ENCODE measurements around the gene CCSER1.

DNA sequence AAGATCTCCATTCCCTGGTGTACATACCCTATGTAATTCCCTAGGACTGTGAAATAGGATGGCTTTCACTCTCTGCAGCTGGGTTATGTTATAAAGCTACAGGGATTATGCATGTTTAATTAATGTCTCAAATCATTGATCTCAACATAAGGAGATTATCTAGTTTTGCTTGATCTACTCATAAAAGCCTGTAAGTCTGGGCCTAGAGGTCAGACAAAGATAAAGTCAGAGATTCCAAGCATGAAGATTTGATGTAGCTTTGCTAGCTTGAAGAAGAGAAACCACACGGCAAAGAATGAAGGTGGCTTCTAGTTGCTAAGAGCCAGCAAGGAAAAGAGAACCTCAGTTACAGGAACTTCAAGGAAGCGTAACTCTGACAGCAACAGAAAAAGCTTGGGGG is 456.9 kb downstream of the CCSER1 start:
- TF ChIP-seq EZH2phosphoT487 (IDR thresholded peaks at IDR 0.05; ENCODE audit: unreplicated experiment) = no peak
- no peak for TF ChIP-seq CTCF (conservative IDR thresholded peaks at IDR 0.05; ENCODE audit: low read depth in 2 of 2)
- no peak for TF ChIP-seq REST (IDR thresholded peaks at IDR 0.05; ENCODE audit: unreplicated experiment)
- no peak for TF ChIP-seq ZNF114 (CRISPR knock-in tag; IDR thresholded peaks at IDR 0.05)
- no peak for TF ChIP-seq POLR2AphosphoS5 (IDR thresholded peaks at IDR 0.05; ENCODE audit: low read depth)
- no peak for TF ChIP-seq EZH2 (IDR thresholded peaks at IDR 0.05; ENCODE audit: low read depth, unreplicated experiment)
- TF ChIP-seq, protein P1, sequence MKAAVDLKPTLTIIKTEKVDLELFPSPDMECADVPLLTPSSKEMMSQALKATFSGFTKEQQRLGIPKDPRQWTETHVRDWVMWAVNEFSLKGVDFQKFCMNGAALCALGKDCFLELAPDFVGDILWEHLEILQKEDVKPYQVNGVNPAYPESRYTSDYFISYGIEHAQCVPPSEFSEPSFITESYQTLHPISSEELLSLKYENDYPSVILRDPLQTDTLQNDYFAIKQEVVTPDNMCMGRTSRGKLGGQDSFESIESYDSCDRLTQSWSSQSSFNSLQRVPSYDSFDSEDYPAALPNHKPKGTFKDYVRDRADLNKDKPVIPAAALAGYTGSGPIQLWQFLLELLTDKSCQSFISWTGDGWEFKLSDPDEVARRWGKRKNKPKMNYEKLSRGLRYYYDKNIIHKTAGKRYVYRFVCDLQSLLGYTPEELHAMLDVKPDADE (IDR thresholded peaks at IDR 0.05) = no peak
- no peak for TF ChIP-seq JUNB (IDR thresholded peaks at IDR 0.05; ENCODE audit: unreplicated experiment)
- no peak for TF ChIP-seq STAT1 (IDR thresholded peaks at IDR 0.05; ENCODE audit: unreplicated experiment)
- no peak for TF ChIP-seq NANOG (IDR thresholded peaks at IDR 0.05; ENCODE audit: borderline replicate concordance)
